HepG2 (cell line): ENCODE data around the gene CAPN2. TPM values are rescaled to one million over a fixed set of nuclear protein-coding genes. Genes with fewer than 3 reads are reported as not detected.

Source experiments
- ATAC-seq: fragments of 200-7000 bp; cut with Tn5 transposase; 3 replicates; pipeline ENCODE4 v1.9.1; 2020; ENCODE audit warnings: mild to moderate bottlenecking, moderate library complexity
- BruUV-seq: library from RNA; stranded (reverse); fragments of 400-500 nt; replicated peaks from 2 replicates; lab custom pipeline; 2021; lab: Mats Ljungman, UMichigan
- CTCF ChIA-PET: fragments of 300-600 bp; formaldehyde crosslinking; extraction: SDS; loops from one replicate; lab custom pipeline; 2021; ENCODE audit warnings: low total read pairs, inconsistent platforms, low intra/inter-chr PET ratio; lab: Yijun Ruan, JAX
- POLR2A ChIA-PET: fragments of 350-600 bp; sonication (Branson Sonifier 250); formaldehyde crosslinking; loops from one replicate; lab custom pipeline; 2020; ENCODE audit warnings: antibody characterized with exemption, inconsistent platforms; lab: Yijun Ruan, JAX
- DNase-seq: peaks from one replicate; pipeline ENCODE4 v3.0.0-alpha.2; 2015; ENCODE audit warnings: low spot score
- FAIRE-seq: peaks from 3 replicates; lab custom pipeline; 2011; peaks lifted over from hg19 to GRCh38; lab: Jason Lieb, UNC
- H2AFZ ChIP-seq: one replicate; pipeline ENCODE4 v1.6.1; 2011; ENCODE audit warnings: low read length, inconsistent platforms
- H3K27ac ChIP-seq: fragments of 300-600 bp; 3 replicates; pipeline ENCODE4 v1.8.0; 2011; ENCODE audit warnings: mixed run types, mild to moderate bottlenecking, mixed read lengths, low read length, inconsistent platforms; ENCODE audit not compliant: insufficient read depth; ENCODE audit errors: extremely low read length
- H3K27me3 ChIP-seq, 2 experiments: fragments of 200-600 bp in 1 of 2; 2 replicates in 1 of 2; 3 replicates in 1 of 2; pipeline versions ENCODE4 v1.6.0 to v1.8.0; 2011; ENCODE audit warnings: low read length in 2 of 2, mild to moderate bottlenecking in 2 of 2, moderate library complexity in 2 of 2, inconsistent platforms in 1 of 2; ENCODE audit not compliant: insufficient read depth in 2 of 2, control insufficient read depth in 1 of 2
- H3K36me3 ChIP-seq, 2 experiments: fragments of 200-600 bp in 1 of 2; replicated peaks in 1 of 2; 2 replicates in 1 of 2; 3 replicates in 1 of 2; pipeline versions ENCODE4 v1.5.1 to v1.8.0; 2011; ENCODE audit warnings: low read length in 2 of 2, inconsistent platforms in 1 of 2; ENCODE audit not compliant: insufficient read depth in 2 of 2, control insufficient read depth in 1 of 2
- H3K4me1 ChIP-seq: 2 replicates; pipeline ENCODE4 v1.5.1; 2012; ENCODE audit warnings: low read length, inconsistent platforms; ENCODE audit not compliant: insufficient read depth
- H3K4me2 ChIP-seq: 2 replicates; pipeline ENCODE4 v1.6.0; 2011; ENCODE audit warnings: low read depth, low read length, inconsistent platforms
- H3K4me3 ChIP-seq, 3 experiments: fragments of 200-600 bp in 1 of 3; sonication (generic), shearing (Covaris generic) in 1 of 3; replicated peaks in 1 of 3; 2 replicates each; pipeline ENCODE4 v1.5.1; 2011 to 2016; ENCODE audit warnings: low read length in 3 of 3, inconsistent platforms in 2 of 3, low read depth in 2 of 3, mild to moderate bottlenecking in 2 of 3, control low read depth in 1 of 3, mixed read lengths in 1 of 3; ENCODE audit not compliant: insufficient read depth in 1 of 3
- H3K79me2 ChIP-seq: one replicate; pipeline ENCODE4 v1.6.1; 2011; ENCODE audit warnings: low read length, inconsistent platforms; ENCODE audit not compliant: insufficient read depth
- H3K9ac ChIP-seq: 2 replicates; pipeline ENCODE4 v1.6.0; 2011; ENCODE audit warnings: mild to moderate bottlenecking, low read depth, low read length, inconsistent platforms; ENCODE audit not compliant: insufficient read depth
- H3K9me3 ChIP-seq: 2 replicates; pipeline ENCODE4 v1.5.1; 2012; ENCODE audit warnings: mild to moderate bottlenecking, low read length
- H4K20me1 ChIP-seq: 2 replicates; pipeline ENCODE4 v1.6.0; 2011; ENCODE audit warnings: inconsistent platforms, mild to moderate bottlenecking, low read length, moderate library complexity; ENCODE audit not compliant: insufficient read depth
- HOXA3 ChIP-seq: sonication (generic); formaldehyde crosslinking; IDR thresholded peaks from 2 replicates; pipeline ENCODE4 v1.5.0; 2020; ENCODE audit warnings: missing genetic modification reagents
- KDM5B ChIP-seq: sonication (generic); formaldehyde crosslinking; IDR thresholded peaks from 2 replicates; pipeline ENCODE4 v1.4.0; 2020; ENCODE audit warnings: missing genetic modification reagents, mild to moderate bottlenecking, borderline replicate concordance
- NFAT5 ChIP-seq: sonication (generic); formaldehyde crosslinking; IDR thresholded peaks from 2 replicates; pipeline ENCODE4 v1.4.0; 2020; ENCODE audit warnings: missing genetic modification reagents
- WIZ ChIP-seq: sonication (generic); formaldehyde crosslinking; IDR thresholded peaks from 2 replicates; pipeline ENCODE4 v1.5.1; 2020; ENCODE audit warnings: mild to moderate bottlenecking, missing genetic modification reagents
- ZMAT5 ChIP-seq: sonication (generic); formaldehyde crosslinking; IDR thresholded peaks from 2 replicates; pipeline ENCODE4 v1.5.0; 2020; ENCODE audit warnings: mild to moderate bottlenecking, low read depth, missing genetic modification reagents, borderline replicate concordance
- ZNF343 ChIP-seq: sonication (generic); formaldehyde crosslinking; IDR thresholded peaks from 2 replicates; pipeline ENCODE4 v1.4.0; 2020; ENCODE audit warnings: mild to moderate bottlenecking, missing genetic modification reagents
- ZNF550 ChIP-seq: sonication (generic); formaldehyde crosslinking; IDR thresholded peaks from 2 replicates; pipeline ENCODE4 v1.4.0; 2020; ENCODE audit warnings: mild to moderate bottlenecking, missing genetic modification reagents, borderline replicate concordance
- ZNF572 ChIP-seq: sonication (generic); formaldehyde crosslinking; IDR thresholded peaks from 2 replicates; pipeline ENCODE4 v1.5.1; 2020; ENCODE audit warnings: mild to moderate bottlenecking, missing genetic modification reagents
- ZNF761 ChIP-seq: sonication (generic); formaldehyde crosslinking; conservative IDR thresholded peaks from 2 replicates; pipeline ENCODE4 v1.4.0; 2020; ENCODE audit warnings: mild to moderate bottlenecking, missing genetic modification reagents
- WGBS: methylation state at CpG from one replicate; pipeline ENCODE4 v1.1.6; 2017; ENCODE audit warnings: low lambda C conversion rate; 5-methylcytosine and 5-hydroxymethylcytosine counted together
- in situ Hi-C: cut with HindIII; loops from 2 replicates; pipeline ENCODE4 v1.10.0; 2017; ENCODE audit warnings: low pct_unique_long_range_greater_than_20kb; ENCODE audit not compliant: extremely low pct_ligation_motif_present
- intact Hi-C: fragments of 100-400 bp; cut with micrococcal nuclease; formaldehyde crosslinking; loops from one replicate; pipeline ENCODE4 v1.10.0; 2022; ENCODE audit not compliant: unreplicated experiment
- polyA plus RNA-seq, 8 experiments: library from polyadenylated mRNA; depleted of rRNA in 3 of 8; stranded (reverse) in 7 of 8; unstranded in 1 of 8; fragments of >200 nt; fragmentation: Illumina TruSeq in 4 of 8; extraction: Trizol in 4 of 8; gene quantifications; 2 replicates each; pipeline versions ENCODE4 v1.2.1 to v1.2.3, GENCODE V29; 2011 to 2016; ENCODE audit warnings: low read depth in 4 of 8, missing spikeins in 1 of 8, mixed read lengths in 1 of 8; ENCODE audit not compliant: insufficient read depth in 1 of 8
- total RNA-seq, 5 experiments: library from RNA; depleted of rRNA; stranded (reverse); fragments of >200 nt; fragmentation: Illumina TruSeq; extraction: Trizol; gene quantifications; 2 replicates each; pipeline ENCODE4 v1.2.3, GENCODE V29; 2016; ENCODE audit warnings: low read depth in 1 of 5
- TF ChIP-seq, protein P1 (sequence below): sonication (generic); formaldehyde crosslinking; IDR thresholded peaks from 2 replicates; pipeline ENCODE4 v1.8.0; 2022; ENCODE audit warnings: missing genetic modification reagents, mild to moderate bottlenecking, borderline replicate concordance
- TF ChIP-seq, protein P2 (sequence below): sonication (generic); formaldehyde crosslinking; IDR thresholded peaks from 2 replicates; pipeline ENCODE4 v1.4.0; 2020; ENCODE audit warnings: missing genetic modification reagents, low read depth, mild to moderate bottlenecking, borderline replicate concordance

CAPN2 gene
- total and polyA plus RNA-seq, 2 of the 13 experiments (the other 11 are each of a cell fraction or from before 2014, with no cell fraction given) = 6.2 to 7.4 TPM

DNA sequence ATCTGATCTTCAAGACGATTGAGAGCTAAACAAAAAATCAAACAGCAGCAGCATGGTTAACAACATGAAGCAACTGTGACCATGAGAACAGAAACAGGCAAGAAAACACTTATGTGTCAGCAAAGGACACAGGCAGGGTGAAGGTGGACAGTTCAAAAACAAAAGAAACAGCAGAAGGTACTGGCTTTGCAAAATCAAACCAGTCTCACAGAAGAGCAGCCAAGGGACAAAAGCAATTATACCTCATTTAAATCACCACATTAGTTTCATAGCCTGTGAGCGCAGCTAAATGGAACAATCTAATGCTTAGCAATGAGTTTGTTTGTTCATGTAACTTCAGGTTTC is 59.1 kb downstream of the CAPN2 start (continued):
- TF ChIP-seq WIZ (CRISPR knock-in tag) = no peak
- TF ChIP-seq, all 625 proteins: peak for 0

- Histone ChIP-seq H3K79me2 (no peaks in the 10 kb centered on the region), H2AFZ (no peak overlapping the region), H3K9me3 (no peaks in the 10 kb centered on the region), H3K4me1 (no peaks in the 10 kb centered on the region), H3K4me2 (no peak overlapping the region), H3K9ac (no peak overlapping the region), H3K27ac (no peak overlapping the region), H3K4me3 (no peak overlapping the region), H3K27me3 (no peaks in the 10 kb centered on the region), H3K36me3 (peaks cover 0 to 12% of the 10 kb centered on the region in 2 experiments; a peak in 2 of 5 replicates), H4K20me1 (no peaks in the 10 kb centered on the region)
- ATAC-seq = no peak
- no peak for FAIRE-seq
- no peak for DNase-seq
- WGBS = 87% methylated on average over 16 of the region's 16 CpGs
- CTCF ChIA-PET = no interaction called here
- no TSS peak for BruUV-seq
- in situ Hi-C loops = no loop called here
- TF ChIP-seq, protein P1, sequence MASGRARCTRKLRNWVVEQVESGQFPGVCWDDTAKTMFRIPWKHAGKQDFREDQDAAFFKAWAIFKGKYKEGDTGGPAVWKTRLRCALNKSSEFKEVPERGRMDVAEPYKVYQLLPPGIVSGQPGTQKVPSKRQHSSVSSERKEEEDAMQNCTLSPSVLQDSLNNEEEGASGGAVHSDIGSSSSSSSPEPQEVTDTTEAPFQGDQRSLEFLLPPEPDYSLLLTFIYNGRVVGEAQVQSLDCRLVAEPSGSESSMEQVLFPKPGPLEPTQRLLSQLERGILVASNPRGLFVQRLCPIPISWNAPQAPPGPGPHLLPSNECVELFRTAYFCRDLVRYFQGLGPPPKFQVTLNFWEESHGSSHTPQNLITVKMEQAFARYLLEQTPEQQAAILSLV (CRISPR knock-in tag) = no peak
- TF ChIP-seq HOXA3 (CRISPR knock-in tag) = no peak
- TF ChIP-seq ZMAT5 = no peak
- TF ChIP-seq, protein P2, sequence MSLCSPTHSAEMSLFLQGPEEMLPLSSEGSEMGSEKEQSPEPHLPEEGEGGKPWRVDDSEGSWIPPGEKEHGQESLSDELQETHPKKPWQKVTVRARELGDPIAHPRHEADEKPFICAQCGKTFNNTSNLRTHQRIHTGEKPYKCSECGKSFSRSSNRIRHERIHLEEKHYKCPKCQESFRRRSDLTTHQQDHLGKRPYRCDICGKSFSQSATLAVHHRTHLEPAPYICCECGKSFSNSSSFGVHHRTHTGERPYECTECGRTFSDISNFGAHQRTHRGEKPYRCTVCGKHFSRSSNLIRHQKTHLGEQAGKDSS (CRISPR knock-in tag) = no peak
- no peak for TF ChIP-seq ZNF343
- TF ChIP-seq NFAT5 (CRISPR knock-in tag) = no peak
- TF ChIP-seq ZNF572 = no peak
- no peak for TF ChIP-seq KDM5B
- TF ChIP-seq ZNF761 (CRISPR knock-in tag) = no peak
- no peak for TF ChIP-seq ZNF550 (CRISPR knock-in tag)
- TF ChIP-seq, all 625 proteins: peak for 0
- POLR2A ChIA-PET = no interaction called here
- intact Hi-C loops = no loop called here
These were observed 59.8 kb downstream of the CAPN2 start for GRCh38 chr1:223771814-223772770.
